Gastroesophageal sphincter (tissue), 3 donors: ENCODE results near the gene C14orf132.

ENCODE experiments used
- CTCF ChIP-seq, 4 experiments: fragments of 200-600 bp in 2 of 4; fragments of 450-650 bp in 2 of 4; sonication (generic) in 1 of 4; IDR thresholded peaks; one replicate each; pipeline ENCODE4 v1.5.1; 2017 to 2019; ENCODE audit warnings: antibody characterized with exemption in 4 of 4, mild to moderate bottlenecking in 2 of 4, moderate library complexity in 2 of 4
- EP300 ChIP-seq: sonication (generic); formaldehyde crosslinking; IDR thresholded peaks from one replicate; pipeline ENCODE4 v1.6.1; 2017; ENCODE audit warnings: antibody characterized with exemption, mild to moderate bottlenecking
- POLR2A ChIP-seq, 2 donors: fragments of 450-650 bp; IDR thresholded peaks; one replicate each; pipeline ENCODE4 v1.6.1; 2017; ENCODE audit warnings: antibody characterized with exemption in 2 of 2, mild to moderate bottlenecking in 2 of 2, moderate library complexity in 1 of 2
- POLR2AphosphoS5 ChIP-seq: sonication (generic); formaldehyde crosslinking; IDR thresholded peaks from one replicate; pipeline ENCODE4 v1.6.1; 2017; ENCODE audit warnings: antibody characterized with exemption

GRCh38 chr14:96083667-96084320 is 44.6 kb downstream of the C14orf132 start:
- no peak for TF ChIP-seq CTCF (IDR thresholded peaks at IDR 0.05)
- TF ChIP-seq POLR2A (IDR thresholded peaks at IDR 0.05): no peak
- TF ChIP-seq EP300: no peak
- no peak for TF ChIP-seq POLR2AphosphoS5
